Suppressor macrophage (primary cell): Measurements from ENCODE around the gene CMTM6.
"Not testable (repeated sequence)": the region's sequence is repeated elsewhere in the genome, so short reads cannot be mapped to it uniquely, and the experiment has no call there.

Source experiments
- DNase-seq, 4 experiments: peaks; one replicate each; pipeline ENCODE4 v3.0.0-alpha.2; 2020 to 2022

Gene CMTM6

GRCh38 chr3:32466808-32467207, 35.8 kb downstream of the CMTM6 start:
- DNase-seq, result not testable (repeated sequence)

- DNase-seq, result not testable (repeated sequence)
Observed at GRCh38 chr3:32464726-32465125, 37.9 kb downstream of the CMTM6 start.

GRCh38 chr3:32463415-32463814, 39.2 kb downstream of the CMTM6 start:
- not testable (repeated sequence) for DNase-seq

GRCh38 chr3:32462191-32462986, 40.3 kb downstream of the CMTM6 start:
- not testable (repeated sequence) for DNase-seq

- DNase-seq, result not testable (repeated sequence)
Observed at GRCh38 chr3:32460817-32461496, 41.7 kb downstream of the CMTM6 start.

GRCh38 chr3:32460031-32460749, 42.5 kb downstream of the CMTM6 start:
- DNase-seq, result no peak

- DNase-seq, result no peak
Observed at GRCh38 chr3:32459450-32459849, 43.2 kb downstream of the CMTM6 start.

GRCh38 chr3:32457971-32458471, 44.6 kb downstream of the CMTM6 start:
- DNase-seq, result peak; percentile 37 to 72 (median 52)

- DNase-seq, result no peak
Observed at GRCh38 chr3:32456429-32457130, 46.1 kb downstream of the CMTM6 start.

GRCh38 chr3:32455609-32456428, 46.8 kb downstream of the CMTM6 start:
- no peak for DNase-seq

- DNase-seq, result no peak
Observed at GRCh38 chr3:32454731-32455608, 47.7 kb downstream of the CMTM6 start.

GRCh38 chr3:32454111-32454510, 48.5 kb downstream of the CMTM6 start:
- no peak for DNase-seq

- no peak for DNase-seq
Observed at GRCh38 chr3:32453346-32453745, 49.3 kb downstream of the CMTM6 start.

GRCh38 chr3:32452009-32452408, 50.6 kb downstream of the CMTM6 start:
- DNase-seq, result no peak

- no peak for DNase-seq
Observed at GRCh38 chr3:32450992-32451659, 51.5 kb downstream of the CMTM6 start.

- DNase-seq, result no peak
Observed at GRCh38 chr3:32450426-32450825, 52.2 kb downstream of the CMTM6 start.

GRCh38 chr3:32449691-32450090, 53.0 kb downstream of the CMTM6 start:
- DNase-seq, result no peak

- peak in 3 of 4 experiments; percentile 56 to 71 (median 64) for DNase-seq
Observed at GRCh38 chr3:32448686-32449474, 53.8 kb downstream of the CMTM6 start.

- DNase-seq, result no peak
Observed at GRCh38 chr3:32447865-32448400, 54.7 kb downstream of the CMTM6 start.
